ACHN (cell line): ENCODE measurements around the gene ATF7IP.
A peak's percentile ranks its signal among the peaks of the same experiment; 100 is the strongest.
"Not testable (repeated sequence)": the region's sequence is repeated elsewhere in the genome, so short reads cannot be mapped to it uniquely, and the experiment has no call there.

Source experiments
- DNase-seq: peaks from one replicate; pipeline ENCODE4 v3.0.0-alpha.2; 2015
- in situ Hi-C: cut with HindIII; loops from 2 replicates; pipeline ENCODE4 v1.10.0; 2017; ENCODE audit warnings: low sequenced_read_pairs, low pct_ligation_motif_present, low pct_unique_long_range_greater_than_20kb

ATF7IP gene

GRCh38 chr12:14365294-14366208, at the start of gene ATF7IP:
ATF7IP (plus strand) TSS chr12:14365682; CDS start chr12:14423916, 58,234 bp downstream.
- peak; percentile 100 for DNase-seq
- in situ Hi-C loops, result no loop called here

GRCh38 chr12:14317362-14318146, 47.9 kb upstream of the ATF7IP start:
- no peak for DNase-seq
- in situ Hi-C loops, result no loop called here

GRCh38 chr12:14319704-14320427, 45.6 kb upstream of the ATF7IP start:
- in situ Hi-C loops, result not testable (repeated sequence)

GRCh38 chr12:14322403-14322802, 43.1 kb upstream of the ATF7IP start:
- in situ Hi-C loops, result no loop called here
- no peak for DNase-seq

More at GRCh38 chr12:14319704-14320427, 45.6 kb upstream of the ATF7IP start:
- DNase-seq, result not testable (repeated sequence)

GRCh38 chr12:14325716-14326343, 39.7 kb upstream of the ATF7IP start:
- no peak for DNase-seq
- in situ Hi-C loops, result no loop called here

- no peak for DNase-seq
- in situ Hi-C loops, result no loop called here
Observed at GRCh38 chr12:14326699-14327098, 38.8 kb upstream of the ATF7IP start.

GRCh38 chr12:14327711-14328110, 37.8 kb upstream of the ATF7IP start:
- no peak for DNase-seq
- in situ Hi-C loops, result no loop called here

- DNase-seq, result no peak
- in situ Hi-C loops, result no loop called here
Observed at GRCh38 chr12:14332482-14332881, 33.0 kb upstream of the ATF7IP start.

GRCh38 chr12:14340371-14340770, 25.1 kb upstream of the ATF7IP start:
- DNase-seq, result no peak
- in situ Hi-C loops, result no loop called here

GRCh38 chr12:14351524-14351923, 14.0 kb upstream of the ATF7IP start:
- in situ Hi-C loops, DNase-seq: not testable (repeated sequence)

GRCh38 chr12:14352066-14352465, 13.4 kb upstream of the ATF7IP start:
- in situ Hi-C loops, DNase-seq: not testable (repeated sequence)

- in situ Hi-C loops, DNase-seq: not testable (repeated sequence)
Observed at GRCh38 chr12:14354665-14355064, 10.8 kb upstream of the ATF7IP start.

GRCh38 chr12:14356147-14356546, 9.3 kb upstream of the ATF7IP start:
- in situ Hi-C loops, result no loop called here
- peak; percentile 49 for DNase-seq

GRCh38 chr12:14357486-14357885, 8.0 kb upstream of the ATF7IP start:
- in situ Hi-C loops, result no loop called here

GRCh38 chr12:14362352-14362751, 3.1 kb upstream of the ATF7IP start:
- in situ Hi-C loops, result no loop called here
- DNase-seq, result no peak

More at GRCh38 chr12:14357486-14357885, 8.0 kb upstream of the ATF7IP start:
- no peak for DNase-seq

GRCh38 chr12:14364583-14365271, 755 bp upstream of the ATF7IP start:
- in situ Hi-C loops, result no loop called here
- no peak for DNase-seq

- in situ Hi-C loops, result no loop called here
- DNase-seq, result no peak
Observed at GRCh38 chr12:14366209-14367039, 942 bp downstream of the ATF7IP start.
